GM18517 (cell line): Measurements from ENCODE around the gene CNIH3.
"Not testable (repeated sequence)": the region's sequence is repeated elsewhere in the genome, so short reads cannot be mapped to it uniquely, and the experiment has no call there.

Source experiments
- ATAC-seq: cut with Tn5 transposase; IDR thresholded peaks from one replicate; pipeline ENCODE4 v1.9.1; 2021; ENCODE audit warnings: mild to moderate bottlenecking, moderate library complexity; ENCODE audit not compliant: unreplicated experiment

CNIH3 gene

GRCh38 chr1:224683936-224684335 lies 67.8 kb downstream of the CNIH3 start:
- no peak for ATAC-seq

GRCh38 chr1:224684979-224685425 lies 68.9 kb downstream of the CNIH3 start:
- ATAC-seq, result no peak

GRCh38 chr1:224686140-224686539 lies 70.0 kb downstream of the CNIH3 start:
- not testable (repeated sequence) for ATAC-seq

DNA sequence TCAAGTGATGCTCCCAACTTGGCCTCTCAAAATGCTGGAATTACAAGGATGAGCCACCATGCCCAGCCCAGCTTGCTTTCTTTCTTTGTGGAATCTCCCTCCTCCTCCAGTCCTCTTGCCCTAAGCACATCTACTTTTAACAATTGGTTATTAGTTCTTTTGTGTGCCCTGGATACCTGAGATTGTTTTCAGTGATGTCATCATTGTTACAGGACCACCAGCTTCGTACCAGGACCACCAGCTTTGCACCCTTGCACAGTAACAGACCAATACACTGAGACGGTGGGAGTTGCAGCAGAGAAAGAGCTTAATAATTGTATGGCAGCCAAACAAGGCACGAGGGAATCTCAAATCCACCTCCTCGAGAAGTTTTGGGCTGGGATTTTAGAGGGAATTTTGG lies 71.3 kb downstream of the CNIH3 start:
- no peak for ATAC-seq

DNA sequence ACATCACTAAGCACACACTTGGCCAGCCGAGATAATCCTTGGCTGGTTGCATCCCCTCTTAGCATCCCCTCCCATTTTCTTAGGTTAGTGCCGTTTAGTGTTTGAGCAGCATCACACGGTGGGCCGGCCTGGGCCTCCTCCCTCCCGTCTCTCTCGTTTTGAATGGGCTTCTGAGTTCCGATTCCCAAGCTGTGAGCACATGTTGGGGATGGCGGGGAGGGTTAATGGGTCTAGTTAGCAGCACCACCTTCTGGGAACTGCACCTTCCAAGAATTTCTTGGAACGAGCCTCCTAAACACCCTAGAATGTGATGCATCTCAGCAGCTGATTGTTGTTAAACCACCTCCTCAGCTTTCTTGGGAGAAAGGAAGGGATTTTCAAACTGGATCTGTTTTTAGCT lies 73.3 kb downstream of the CNIH3 start:
- ATAC-seq, result no peak

DNA sequence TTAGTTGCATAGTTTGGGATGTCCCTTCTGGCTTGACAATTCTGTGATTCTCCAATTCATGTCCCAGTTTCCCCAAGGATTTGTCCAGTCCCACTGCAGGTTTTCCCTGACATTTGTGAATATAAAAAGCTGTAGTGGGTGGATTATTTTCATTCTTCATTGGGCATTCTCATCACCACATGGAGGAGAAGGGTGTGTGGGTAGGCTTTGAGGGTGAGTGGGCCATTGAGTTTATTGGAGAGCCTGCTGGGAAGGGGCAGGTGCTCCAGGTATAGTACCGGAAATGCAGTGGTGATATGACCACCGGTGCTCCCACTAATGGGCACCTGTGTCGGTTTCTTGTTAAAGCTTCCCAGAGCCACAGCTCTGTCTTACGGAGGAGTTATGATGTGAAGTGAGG lies 74.5 kb downstream of the CNIH3 start:
- ATAC-seq, result no peak

DNA sequence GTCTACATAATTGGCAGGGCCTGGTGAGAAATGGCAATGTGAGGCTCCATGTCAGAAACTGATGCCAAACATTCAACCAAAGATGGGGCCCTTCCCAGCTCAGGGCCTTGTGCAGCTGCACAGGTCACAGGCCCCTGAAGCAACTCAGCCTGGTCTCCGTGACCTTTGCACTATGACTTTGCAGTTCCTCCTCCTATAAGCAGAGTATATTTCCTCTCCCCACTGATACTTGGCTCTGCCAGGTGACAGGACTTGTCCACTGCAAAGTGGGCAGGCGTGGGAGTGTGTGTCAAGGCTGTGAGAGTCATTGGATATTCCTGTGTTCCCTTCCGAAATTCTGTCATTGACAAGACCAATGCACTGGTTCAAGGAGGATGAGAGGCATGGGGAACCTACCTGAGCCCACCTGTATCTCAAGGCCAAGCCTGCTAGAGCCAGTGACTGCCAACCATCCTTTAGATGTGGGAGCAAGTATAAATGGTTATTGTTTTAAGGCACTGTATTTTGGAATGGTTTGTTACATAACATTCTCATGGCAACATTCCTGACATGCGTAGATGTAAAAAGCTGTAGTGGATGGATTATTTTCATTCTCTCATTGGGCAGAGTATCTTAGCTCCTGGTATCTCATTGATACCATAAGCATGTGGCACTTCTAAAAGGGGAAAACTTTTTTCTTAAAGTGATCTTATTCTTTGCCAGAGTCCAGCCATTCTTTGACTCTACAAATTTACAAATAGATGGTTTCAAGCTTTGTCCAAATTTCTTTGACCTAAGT lies 75.2 kb downstream of the CNIH3 start:
- ATAC-seq, result no peak

DNA sequence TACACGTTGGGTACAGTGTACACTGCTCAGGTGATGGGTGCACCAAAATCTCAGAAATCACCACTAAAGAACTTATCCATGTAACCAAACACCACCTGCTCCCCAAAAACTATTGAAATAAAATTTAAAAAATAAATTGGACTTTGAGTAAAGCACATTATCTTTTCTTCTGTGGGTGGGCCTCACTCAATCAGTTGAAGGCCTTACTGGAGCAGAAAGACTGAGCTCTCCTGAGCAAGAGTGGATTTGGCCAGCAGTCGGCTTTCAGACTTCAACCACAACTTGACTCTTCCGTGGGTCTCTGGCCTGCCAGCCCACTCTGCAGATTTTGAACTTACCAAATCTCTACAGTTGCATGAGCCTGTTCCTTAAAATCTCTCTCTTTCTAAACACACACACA lies 78.9 kb downstream of the CNIH3 start:
- no peak for ATAC-seq

DNA sequence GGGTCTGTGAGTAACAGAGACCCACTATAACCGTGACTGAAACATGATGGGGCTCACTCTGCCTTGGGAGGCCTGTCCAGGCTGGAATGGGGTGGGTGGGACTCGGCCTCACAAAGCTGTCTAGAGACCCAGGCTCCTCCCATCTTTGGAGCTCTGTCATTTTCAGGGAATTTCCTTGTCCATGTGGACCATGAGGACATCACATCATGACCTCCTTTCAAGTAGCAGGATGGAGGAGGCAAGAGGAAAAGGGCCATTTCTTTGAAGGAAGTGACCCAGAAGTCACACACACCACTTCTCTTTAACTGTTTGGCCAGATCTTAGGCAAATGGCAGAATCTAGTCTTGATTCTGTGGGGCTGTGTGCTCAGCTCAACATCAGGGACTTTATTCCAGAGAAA lies 79.9 kb downstream of the CNIH3 start:
- ATAC-seq, result no peak

- ATAC-seq, result no peak
Measured at GRCh38 chr1:224696891-224697765, 81.0 kb downstream of the CNIH3 start.

DNA sequence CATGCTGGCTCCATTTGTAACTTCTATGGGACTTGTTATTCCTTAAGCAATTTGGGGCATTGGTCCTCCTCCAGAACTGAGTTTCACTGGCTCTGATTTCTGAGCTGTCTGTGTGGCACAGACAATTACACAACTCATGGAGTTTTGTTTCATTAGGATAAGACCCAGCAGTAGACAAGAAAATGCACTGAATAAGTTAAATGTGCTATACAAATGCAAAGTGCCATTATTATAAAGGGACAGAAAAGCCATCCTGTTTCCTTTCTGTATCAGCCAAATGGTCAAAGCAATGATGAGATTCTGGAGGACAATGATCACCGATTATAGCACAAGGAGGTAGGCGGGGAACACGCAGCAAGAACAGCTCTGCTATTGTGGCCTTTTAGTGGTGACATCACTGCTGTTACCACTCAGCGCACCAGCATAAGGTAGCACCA lies 81.9 kb downstream of the CNIH3 start:
- no peak for ATAC-seq

GRCh38 chr1:224700918-224701531 lies 84.9 kb downstream of the CNIH3 start:
- ATAC-seq, result no peak

DNA sequence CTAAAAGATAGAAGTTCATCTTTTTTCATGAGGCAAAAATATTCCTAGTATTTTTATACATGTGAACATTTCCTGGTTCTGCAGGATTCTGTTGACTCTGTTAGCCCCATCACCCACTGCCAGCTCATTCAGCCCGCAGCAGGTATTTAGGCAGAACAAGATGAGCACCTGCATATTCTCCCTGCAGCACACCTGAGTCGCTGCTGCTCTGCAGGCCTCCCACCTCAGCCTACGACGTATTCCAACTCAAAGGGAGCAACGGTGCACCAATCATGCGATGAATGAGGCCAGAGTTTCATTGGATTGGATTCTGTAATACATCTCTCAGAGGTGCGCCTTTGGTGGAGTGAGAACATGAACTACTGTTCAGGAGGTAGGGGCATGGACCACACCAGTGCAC lies 87.6 kb downstream of the CNIH3 start:
- ATAC-seq, result no peak

DNA sequence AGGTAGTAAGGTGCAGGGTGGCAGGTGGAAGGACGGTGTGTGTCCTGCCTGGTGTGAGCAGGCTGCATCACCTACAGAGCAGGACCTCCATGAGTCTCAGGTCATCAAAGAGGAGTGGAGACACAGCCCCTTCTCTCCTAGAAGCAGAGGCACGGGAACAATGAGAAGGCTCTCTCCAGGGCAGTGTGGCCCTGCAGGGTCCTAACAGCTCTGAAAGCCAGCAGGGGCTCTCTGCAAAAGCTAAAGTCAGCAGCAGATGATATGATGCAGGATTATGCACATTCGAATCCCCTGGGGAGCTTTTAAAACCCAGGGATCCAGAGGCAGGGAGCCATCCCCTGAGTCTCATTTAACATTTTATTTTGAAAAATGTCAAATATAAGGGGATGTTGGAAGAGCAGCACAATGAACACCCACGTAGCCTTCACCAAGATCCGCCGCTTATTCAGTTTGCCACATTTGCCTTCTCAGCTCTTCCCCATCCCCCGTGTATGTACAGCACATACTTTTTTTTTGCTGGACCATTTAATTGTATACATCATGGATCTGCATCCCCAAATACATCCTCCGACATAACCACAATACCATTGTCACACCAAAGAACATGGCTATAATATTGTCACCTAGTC lies 88.1 kb downstream of the CNIH3 start:
- ATAC-seq, result no peak

DNA sequence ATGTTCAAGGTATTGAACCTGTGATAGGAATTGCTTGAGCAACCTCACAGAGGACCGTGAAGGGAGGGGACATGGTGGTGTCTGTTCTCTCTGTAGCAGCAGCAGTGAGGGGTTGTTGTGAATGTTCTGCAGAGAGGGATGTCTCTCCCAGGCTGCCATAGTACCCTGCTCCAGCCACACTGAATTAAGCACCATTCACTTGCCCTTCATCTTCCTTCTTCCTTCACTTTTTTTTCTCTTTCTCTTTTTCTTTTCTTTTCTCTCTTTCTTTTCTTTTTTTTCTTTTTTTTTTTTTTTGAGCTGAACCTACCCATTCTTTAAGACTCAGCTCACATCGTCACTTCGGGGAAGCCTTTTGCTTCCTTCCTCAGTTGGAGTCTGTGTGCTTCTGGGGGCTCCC lies 89.5 kb downstream of the CNIH3 start:
- no peak for ATAC-seq

DNA sequence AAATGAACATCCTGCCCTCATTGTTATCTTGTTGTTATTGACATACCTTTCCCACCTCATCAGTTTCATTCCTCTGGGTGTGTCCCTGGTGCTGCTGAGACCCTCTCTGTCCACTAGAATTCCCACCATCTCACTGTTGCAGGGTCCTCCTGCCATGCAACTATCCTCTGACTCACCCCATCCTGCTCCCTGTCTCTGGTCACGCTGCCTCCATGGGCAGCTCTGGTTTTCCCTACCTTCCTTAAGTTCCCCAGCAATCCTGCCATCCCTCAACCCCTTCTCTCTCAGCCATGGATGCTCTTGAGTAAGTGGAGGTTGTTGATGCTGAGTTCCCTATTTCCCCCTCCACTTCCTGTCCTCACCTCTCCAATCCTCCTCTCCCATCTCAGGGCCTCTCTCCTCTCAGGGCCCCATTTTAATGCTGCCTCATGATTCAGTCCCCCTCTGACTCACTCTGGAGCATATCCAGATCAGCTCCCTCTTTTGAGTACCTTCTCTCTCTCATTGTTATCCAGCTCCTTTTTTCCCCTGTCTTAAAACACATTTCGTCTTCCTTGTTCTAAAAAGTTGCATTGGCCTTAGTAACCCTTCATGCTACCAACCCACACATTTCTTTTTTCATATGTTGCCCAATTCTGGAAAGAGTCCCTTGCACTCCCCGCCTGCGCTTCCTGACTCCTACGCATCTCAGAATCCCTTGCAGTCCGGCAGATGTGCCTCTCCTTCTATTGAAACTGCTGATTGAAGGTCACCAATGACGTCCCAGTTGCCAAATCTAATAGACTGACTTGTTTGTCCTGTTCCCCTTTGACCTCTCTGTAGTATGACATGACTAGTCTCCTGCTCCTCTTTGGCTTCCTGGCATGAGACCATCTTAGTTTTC lies 92.0 kb downstream of the CNIH3 start:
- ATAC-seq, result no peak

- no peak for ATAC-seq
Measured at GRCh38 chr1:224710196-224710595, 94.1 kb downstream of the CNIH3 start.

- ATAC-seq, result not testable (repeated sequence)
Measured at GRCh38 chr1:224711231-224711756, 95.2 kb downstream of the CNIH3 start.

- no peak for ATAC-seq
Measured at GRCh38 chr1:224711876-224712275, 95.8 kb downstream of the CNIH3 start.

DNA sequence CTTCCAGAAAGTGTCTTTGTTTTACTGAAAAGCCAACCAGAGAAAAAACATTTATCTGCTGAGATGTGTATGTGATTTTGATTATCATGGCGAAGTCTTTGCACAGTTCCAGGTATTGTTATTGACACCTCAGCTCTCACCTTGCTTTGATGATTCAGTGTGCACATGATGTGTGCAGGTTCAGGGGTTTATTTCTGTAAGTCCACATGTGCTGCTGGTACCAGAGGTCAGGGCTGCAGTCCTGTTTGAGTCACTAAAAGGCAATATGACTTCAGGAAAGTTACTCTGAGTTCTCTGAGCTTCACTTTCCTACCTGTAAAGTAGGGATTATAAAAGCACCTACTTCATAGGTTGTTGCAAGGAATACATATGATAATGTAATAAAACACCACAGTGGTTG lies 97.1 kb downstream of the CNIH3 start:
- ATAC-seq, result no peak
